H1 (cell line): ENCODE results near the gene ITPRIPL2. TPM values are rescaled to one million over a fixed set of nuclear protein-coding genes. Genes with fewer than 3 reads are reported as not detected.

Source experiments
- BRCA1 ChIP-seq: IDR thresholded peaks from 2 replicates; pipeline ENCODE4 v1.6.1; 2012; ENCODE audit warnings: low read depth, low read length, improper control_type of control experiment
- RBBP5 ChIP-seq: IDR thresholded peaks from 2 replicates; pipeline ENCODE4 v1.7.1; 2012; ENCODE audit warnings: low read depth, mild to moderate bottlenecking, inconsistent platforms, low read length, moderate library complexity, borderline replicate concordance
- polyA plus RNA-seq, 7 experiments: library from polyadenylated mRNA; depleted of rRNA in 3 of 7; stranded (reverse) in 5 of 7; unstranded in 2 of 7; fragments of >200 nt in 5 of 7; fragments of 200-250 nt in 2 of 7; gene quantifications; 1 replicate in 5 of 7; 2 replicates in 1 of 7; 4 replicates in 1 of 7; pipeline versions ENCODE4 v1.2.1 to v1.2.3, GENCODE V29; 2011 to 2013; ENCODE audit warnings: missing spikeins in 2 of 7, mixed read lengths in 2 of 7
- total RNA-seq: library from RNA; stranded (reverse); fragmentation: NEBNext Ultra II Directional; extraction: Animal tissue kit (Norgen Biotek cat#: 25700); gene quantifications from 2 replicates; pipeline ENCODE4 v1.2.1, GENCODE V29; 2021

ITPRIPL2 gene
- total and polyA plus RNA-seq, 2 of the 8 experiments (the other 6 are each of a cell fraction or from before 2014, with no cell fraction given), result 1.1 to 3.4 TPM

DNA sequence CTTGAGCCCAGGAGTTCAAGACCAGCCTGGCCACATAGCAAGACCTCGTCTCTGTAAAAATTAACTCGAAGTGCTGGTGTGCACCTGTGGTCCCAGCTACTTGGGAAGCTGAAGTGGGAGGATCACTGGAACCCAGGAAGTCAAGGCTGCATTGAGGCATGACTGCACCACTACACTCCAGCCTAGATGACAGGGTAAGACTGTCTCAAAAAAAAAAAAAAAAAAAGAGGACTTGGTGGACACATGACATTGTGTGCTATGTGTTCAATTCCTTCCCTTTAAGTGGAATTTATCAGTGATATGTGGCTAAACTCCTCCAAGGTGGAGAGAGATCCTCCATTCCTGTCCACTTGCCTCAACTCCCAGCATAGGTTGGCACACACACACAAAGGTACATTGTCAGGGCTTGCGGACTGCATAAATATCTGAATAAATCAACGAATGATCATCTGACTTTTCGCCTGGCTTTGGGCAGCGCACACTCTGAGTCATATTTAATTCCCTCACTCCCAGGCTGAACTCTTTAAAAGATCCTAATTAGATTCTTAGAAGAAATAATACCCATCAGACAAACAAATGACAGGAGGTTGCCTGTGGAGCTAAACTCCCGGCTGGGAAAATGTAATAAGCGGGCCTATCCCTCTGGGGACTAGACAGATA is 29.3 kb downstream of the ITPRIPL2 start (continued):
- TF ChIP-seq RBBP5 (no peak), BRCA1 (no peak)
